Prostate gland (tissue), 2 donors: Measurements from ENCODE around the gene ABCA13.

Experiments used
- POLR2A ChIP-seq: fragments of 450-650 bp; IDR thresholded peaks from one replicate; pipeline ENCODE4 v1.6.1; 2016; ENCODE audit warnings: antibody characterized with exemption, mild to moderate bottlenecking
- POLR2AphosphoS5 ChIP-seq: sonication (generic); formaldehyde crosslinking; IDR thresholded peaks from one replicate; pipeline ENCODE4 v1.6.1; 2017; ENCODE audit warnings: antibody characterized with exemption
- TF ChIP-seq, protein P1 (sequence below), 4 experiments: fragments of 200-600 bp in 2 of 4; fragments of 450-650 bp in 2 of 4; sonication (generic) in 2 of 4; IDR thresholded peaks; 1 replicate in 3 of 4; 2 replicates in 1 of 4; pipeline ENCODE4 v1.5.1; 2016 to 2019; ENCODE audit warnings: antibody characterized with exemption in 4 of 4, mild to moderate bottlenecking in 2 of 4, moderate library complexity in 2 of 4

DNA sequence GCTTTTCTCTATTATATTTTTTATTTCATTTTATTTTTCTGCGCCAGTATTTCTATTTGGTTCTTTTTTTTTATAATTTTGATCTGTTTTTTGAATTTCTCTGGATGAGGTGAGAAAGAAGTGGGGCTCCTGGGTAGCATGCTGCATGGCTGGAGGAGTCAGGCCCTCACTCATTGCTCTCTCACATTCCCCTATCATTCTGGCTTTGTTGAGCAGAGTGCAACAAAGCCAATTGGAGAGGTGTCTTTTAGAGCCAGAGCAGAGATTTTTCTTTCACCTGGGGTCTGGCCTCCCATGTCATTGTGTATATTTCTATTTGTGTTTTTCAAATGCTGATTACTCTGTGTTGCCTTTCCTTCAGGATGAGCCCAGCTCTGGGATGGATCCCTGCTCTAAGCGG is 423.1 kb downstream of the ABCA13 start:
- no peak for TF ChIP-seq POLR2A
- TF ChIP-seq, protein P1, sequence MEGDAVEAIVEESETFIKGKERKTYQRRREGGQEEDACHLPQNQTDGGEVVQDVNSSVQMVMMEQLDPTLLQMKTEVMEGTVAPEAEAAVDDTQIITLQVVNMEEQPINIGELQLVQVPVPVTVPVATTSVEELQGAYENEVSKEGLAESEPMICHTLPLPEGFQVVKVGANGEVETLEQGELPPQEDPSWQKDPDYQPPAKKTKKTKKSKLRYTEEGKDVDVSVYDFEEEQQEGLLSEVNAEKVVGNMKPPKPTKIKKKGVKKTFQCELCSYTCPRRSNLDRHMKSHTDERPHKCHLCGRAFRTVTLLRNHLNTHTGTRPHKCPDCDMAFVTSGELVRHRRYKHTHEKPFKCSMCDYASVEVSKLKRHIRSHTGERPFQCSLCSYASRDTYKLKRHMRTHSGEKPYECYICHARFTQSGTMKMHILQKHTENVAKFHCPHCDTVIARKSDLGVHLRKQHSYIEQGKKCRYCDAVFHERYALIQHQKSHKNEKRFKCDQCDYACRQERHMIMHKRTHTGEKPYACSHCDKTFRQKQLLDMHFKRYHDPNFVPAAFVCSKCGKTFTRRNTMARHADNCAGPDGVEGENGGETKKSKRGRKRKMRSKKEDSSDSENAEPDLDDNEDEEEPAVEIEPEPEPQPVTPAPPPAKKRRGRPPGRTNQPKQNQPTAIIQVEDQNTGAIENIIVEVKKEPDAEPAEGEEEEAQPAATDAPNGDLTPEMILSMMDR (IDR thresholded peaks at IDR 0.05), result no peak
- no peak for TF ChIP-seq POLR2AphosphoS5
